H9 (cell line): Measurements from ENCODE around the gene KIF1A. TPM values are rescaled to one million over a fixed set of nuclear protein-coding genes. Genes with fewer than 3 reads are reported as not detected.

Experiments
- DNase-seq: peaks from one replicate; pipeline ENCODE4 v3.0.0-alpha.2; 2017
- H2AFZ ChIP-seq: one replicate; pipeline ENCODE4 v1.6.1; 2013; ENCODE audit warnings: mild to moderate bottlenecking, low read length, control low read depth, moderate library complexity
- H2AK5ac ChIP-seq: 2 replicates; pipeline ENCODE4 v1.6.1; 2013; ENCODE audit warnings: low read length, control low read depth, mixed read lengths; ENCODE audit not compliant: insufficient read length
- H2BK120ac ChIP-seq: one replicate; pipeline ENCODE4 v1.6.1; 2013; ENCODE audit warnings: low read depth, mild to moderate bottlenecking, low read length, control low read depth, inconsistent platforms; ENCODE audit not compliant: poor library complexity, severe bottlenecking
- H2BK12ac ChIP-seq: 2 replicates; pipeline ENCODE4 v1.6.1; 2013; ENCODE audit warnings: low read length, control low read depth, mixed read lengths, low read depth; ENCODE audit not compliant: insufficient read length
- H2BK15ac ChIP-seq: 2 replicates; pipeline ENCODE4 v1.6.1; 2013; ENCODE audit warnings: low read depth, low read length, control low read depth
- H2BK20ac ChIP-seq: one replicate; pipeline ENCODE4 v1.6.1; 2013; ENCODE audit warnings: low read depth, mild to moderate bottlenecking, low read length, control low read depth, inconsistent platforms; ENCODE audit not compliant: poor library complexity, severe bottlenecking
- H2BK5ac ChIP-seq: 2 replicates; pipeline ENCODE4 v1.6.1; 2013; ENCODE audit warnings: low read length, control low read depth, mixed read lengths; ENCODE audit not compliant: insufficient read length
- H3K14ac ChIP-seq: 2 replicates; pipeline ENCODE4 v1.6.1; 2013; ENCODE audit warnings: low read length, control low read depth; ENCODE audit not compliant: insufficient read depth
- H3K18ac ChIP-seq: 2 replicates; pipeline ENCODE4 v1.6.1; 2013; ENCODE audit warnings: low read depth, mild to moderate bottlenecking, mixed read lengths, low read length, control low read depth; ENCODE audit not compliant: insufficient read length
- H3K23ac ChIP-seq: 2 replicates; pipeline ENCODE4 v1.6.1; 2013; ENCODE audit warnings: low read length, control low read depth, mixed read lengths, low read depth; ENCODE audit not compliant: insufficient read length
- H3K23me2 ChIP-seq: 2 replicates; pipeline ENCODE4 v1.6.1; 2013; ENCODE audit warnings: low read depth, mild to moderate bottlenecking, mixed read lengths, low read length, control low read depth; ENCODE audit not compliant: insufficient read length, poor library complexity, severe bottlenecking
- H3K27ac ChIP-seq: 2 replicates; pipeline ENCODE4 v1.5.1; 2013; ENCODE audit warnings: low read length, control low read depth, mixed read lengths, low read depth; ENCODE audit not compliant: insufficient read length
- H3K27me3 ChIP-seq: 2 replicates; pipeline ENCODE4 v1.6.1; 2013; ENCODE audit warnings: low read length, control low read depth, inconsistent platforms; ENCODE audit not compliant: insufficient read depth
- H3K4ac ChIP-seq: 2 replicates; pipeline ENCODE4 v1.6.1; 2013; ENCODE audit warnings: low read depth, mild to moderate bottlenecking, control low read depth, inconsistent platforms, low read length, moderate library complexity
- H3K4me1 ChIP-seq: 2 replicates; pipeline ENCODE4 v1.6.1; 2013; ENCODE audit warnings: low read length, control low read depth, inconsistent platforms; ENCODE audit not compliant: insufficient read depth
- H3K4me2 ChIP-seq: 2 replicates; pipeline ENCODE4 v1.6.1; 2013; ENCODE audit warnings: low read length, control low read depth, mixed read lengths; ENCODE audit not compliant: insufficient read length, insufficient read depth
- H3K56ac ChIP-seq: 2 replicates; pipeline ENCODE4 v1.6.1; 2013; ENCODE audit warnings: low read depth, mild to moderate bottlenecking, mixed read lengths, low read length, control low read depth; ENCODE audit not compliant: insufficient read length
- H3K79me1 ChIP-seq: 2 replicates; pipeline ENCODE4 v1.6.1; 2013; ENCODE audit warnings: low read depth, mild to moderate bottlenecking, moderate library complexity, low read length, control low read depth, inconsistent platforms; ENCODE audit not compliant: insufficient read depth, poor library complexity, severe bottlenecking
- H3K79me2 ChIP-seq: 2 replicates; pipeline ENCODE4 v1.6.1; 2013; ENCODE audit warnings: low read length, control low read depth, inconsistent platforms; ENCODE audit not compliant: insufficient read depth
- H3K9ac ChIP-seq: 2 replicates; pipeline ENCODE4 v1.6.1; 2013; ENCODE audit warnings: low read length, control low read depth, mixed read lengths; ENCODE audit not compliant: insufficient read length; ENCODE audit errors: extremely low read depth
- H3K9me3 ChIP-seq: one replicate; pipeline ENCODE4 v1.6.1; 2013; ENCODE audit warnings: low read depth, low read length, inconsistent platforms; ENCODE audit not compliant: control insufficient read depth
- H3T11ph ChIP-seq: one replicate; pipeline ENCODE4 v1.6.1; 2013; ENCODE audit warnings: mild to moderate bottlenecking, low read length, control low read depth, inconsistent platforms
- H4K20me1 ChIP-seq: one replicate; pipeline ENCODE4 v1.6.1; 2013; ENCODE audit not compliant: control insufficient read depth, insufficient read length, insufficient read depth
- H4K5ac ChIP-seq: 2 replicates; pipeline ENCODE4 v1.6.1; 2013; ENCODE audit warnings: low read depth, mild to moderate bottlenecking, mixed read lengths, low read length, control low read depth; ENCODE audit not compliant: insufficient read length
- H4K8ac ChIP-seq: replicated peaks from 2 replicates; pipeline ENCODE4 v1.6.1; 2013; ENCODE audit warnings: low read length, control low read depth, mixed read lengths, low read depth; ENCODE audit not compliant: insufficient read length
- H4K91ac ChIP-seq: 2 replicates; pipeline ENCODE4 v1.6.1; 2013; ENCODE audit warnings: low read depth, mild to moderate bottlenecking, moderate library complexity, mixed read lengths, low read length, control low read depth; ENCODE audit not compliant: insufficient read length
- H3K27ac Mint-ChIP-seq, 3 experiments: 2 replicates in 2 of 3; 3 replicates in 1 of 3; pipeline ENCODE4 v1.8.0; 2020 to 2021; ENCODE audit warnings: mixed read lengths in 3 of 3, mild to moderate bottlenecking in 1 of 3, moderate library complexity in 1 of 3
- H3K27me3 Mint-ChIP-seq: 2 replicates; pipeline ENCODE4 v1.8.0; 2021; ENCODE audit warnings: low read depth, mild to moderate bottlenecking, moderate library complexity, mixed read lengths
- H3K36me3 Mint-ChIP-seq, 3 experiments: 2 replicates in 2 of 3; 3 replicates in 1 of 3; pipeline ENCODE4 v1.8.0; 2020 to 2021; ENCODE audit warnings: low read depth in 3 of 3, mixed read lengths in 3 of 3; ENCODE audit not compliant: insufficient read depth in 1 of 3
- H3K4me1 Mint-ChIP-seq, 2 experiments: 2 replicates each; pipeline ENCODE4 v1.8.0; 2020; ENCODE audit warnings: mixed read lengths in 2 of 2
- H3K4me3 Mint-ChIP-seq, 2 experiments: 2 replicates in 1 of 2; 3 replicates in 1 of 2; pipeline ENCODE4 v1.8.0; 2020 to 2021; ENCODE audit warnings: mild to moderate bottlenecking in 2 of 2, mixed read lengths in 2 of 2, moderate library complexity in 1 of 2
- H3K9me3 Mint-ChIP-seq, 2 experiments: 2 replicates in 1 of 2; 3 replicates in 1 of 2; pipeline ENCODE4 v1.8.0; 2020; ENCODE audit warnings: mild to moderate bottlenecking in 2 of 2, mixed read lengths in 2 of 2, moderate library complexity in 1 of 2
- CTCF ChIP-seq: fragments of 200-600 bp; sonication (generic); conservative IDR thresholded peaks from 3 replicates; pipeline ENCODE4 v1.8.0; 2021; ENCODE audit warnings: antibody characterized with exemption, mild to moderate bottlenecking
- WGBS: extraction: QIAGEN DNeasy Blood & Tissue Kit; methylation state at CpG from one replicate; pipeline ENCODE4 v1.1.7; 2013; ENCODE audit warnings: missing lambda C conversion rate, low lambda C conversion rate, mixed read lengths; ENCODE audit not compliant: insufficient read length; ENCODE audit errors: extremely low coverage; 5-methylcytosine and 5-hydroxymethylcytosine counted together
- total RNA-seq: library from RNA; stranded (reverse); gene quantifications from 2 replicates; pipeline ENCODE4 v1.2.1, GENCODE V29; 2021

The KIF1A gene
- total RNA-seq, 1 experiment from 2014 or later: 204 TPM

- H3K79me2 ChIP-seq: no peaks in the 10 kb centered on the region
- H3K14ac ChIP-seq: no peak overlapping the region
- H3K9me3 ChIP-seq: no peaks in the 10 kb centered on the region
- H2BK12ac ChIP-seq: no peak overlapping the region
- H2AK5ac ChIP-seq: no peak overlapping the region
- no peak overlapping the region for H3K18ac ChIP-seq
- H3K27ac ChIP-seq: no peak overlapping the region
- H3K23ac ChIP-seq: no peak overlapping the region
- H3K9ac ChIP-seq: no peak overlapping the region
- H3K4ac ChIP-seq: no peak overlapping the region
- H2AFZ ChIP-seq: no peak overlapping the region
- H2BK120ac ChIP-seq: no peak overlapping the region
- Mint-ChIP-seq H3K9me3 (no peaks in the 10 kb centered on the region), H3K27me3 (peaks cover 51% of the 10 kb centered on the region), H3K36me3 (no peaks in the 10 kb centered on the region; a peak in 1 of 7 replicates), H3K4me1 (peaks cover 2 to 7% of the 10 kb centered on the region in 2 experiments), H3K27ac (no peak overlapping the region), H3K4me3 (no peak overlapping the region)
- no CpG with 5 or more reads among the region's 8 CpGs for WGBS
- no peak overlapping the region for H2BK5ac ChIP-seq
- no peak overlapping the region for H4K5ac ChIP-seq
- no peak overlapping the region for H3K4me2 ChIP-seq
- no peaks in the 10 kb centered on the region for H4K20me1 ChIP-seq
- H2BK20ac ChIP-seq: no peak overlapping the region
- no peaks in the 10 kb centered on the region for H3K79me1 ChIP-seq
- H2BK15ac ChIP-seq: no peak overlapping the region
- no peak overlapping the region for H3K56ac ChIP-seq
- H3T11ph ChIP-seq: no peak overlapping the region
- TF ChIP-seq CTCF: no peak
- no peak overlapping the region for H4K91ac ChIP-seq
- H4K8ac ChIP-seq: no peak overlapping the region
- H3K23me2 ChIP-seq: peaks cover 6% of the 10 kb centered on the region
- no peak for DNase-seq
- no peaks in the 10 kb centered on the region for H3K4me1 ChIP-seq
- H3K27me3 ChIP-seq: peaks cover 2% of the 10 kb centered on the region
Measured at GRCh38 chr2:240833724-240834285, 13.8 kb upstream of the KIF1A start.
